Breast epithelium (tissue), 3 donors: ENCODE data around the gene TRERF1.

Experiments used
- CTCF ChIP-seq, 3 donors: fragments of 450-650 bp; IDR thresholded peaks; one replicate each; pipeline ENCODE4 v1.5.1; 2016 to 2017; ENCODE audit warnings: antibody characterized with exemption in 3 of 3, mild to moderate bottlenecking in 3 of 3, moderate library complexity in 3 of 3
- POLR2A ChIP-seq: fragments of 450-650 bp; IDR thresholded peaks from one replicate; pipeline ENCODE4 v1.6.1; 2016; ENCODE audit warnings: antibody characterized with exemption, mild to moderate bottlenecking, moderate library complexity

DNA sequence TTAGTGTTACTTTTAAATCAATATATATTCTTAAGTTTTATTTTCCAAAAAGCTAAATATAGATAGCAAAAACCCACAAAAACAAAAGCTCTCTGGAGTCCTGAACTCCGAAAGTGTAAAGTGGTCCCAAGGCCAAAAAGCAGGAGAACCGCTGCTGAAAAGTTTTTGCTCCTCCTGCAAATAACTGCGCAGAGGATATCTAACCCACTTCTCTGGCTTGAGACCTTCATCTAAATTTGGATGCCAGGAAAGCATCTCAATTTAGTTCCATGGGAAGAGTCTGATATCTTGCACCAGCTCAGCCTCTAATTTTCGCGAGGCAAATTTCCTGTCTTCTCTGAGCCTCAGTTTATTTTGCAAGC is 234.6 kb downstream of the TRERF1 start:
- TF ChIP-seq CTCF (IDR thresholded peaks at IDR 0.05) (no peak), POLR2A (no peak)
